Lower lobe of right lung (tissue), 2 donors: ENCODE data around the gene RNASE11. TPM values are rescaled to one million over a fixed set of nuclear protein-coding genes. Genes with fewer than 3 reads are reported as not detected.

ENCODE experiments used
- ATAC-seq, 2 donors: fragments of 200-7000 bp; cut with Tn5 transposase; one replicate each; pipeline ENCODE4 v1.9.1; 2020 to 2022; ENCODE audit warnings: mild to moderate bottlenecking in 2 of 2, moderate library complexity in 2 of 2
- DNase-seq: peaks from one replicate; pipeline ENCODE4 v3.0.0-alpha.2; 2020
- H3K27ac ChIP-seq: fragments of 200-600 bp; one replicate; pipeline ENCODE4 v1.8.0; 2022
- H3K27me3 ChIP-seq: fragments of 200-600 bp; one replicate; pipeline ENCODE4 v1.8.0; 2022; ENCODE audit warnings: low read depth
- H3K36me3 ChIP-seq: fragments of 200-600 bp; one replicate; pipeline ENCODE4 v1.8.0; 2022; ENCODE audit warnings: mild to moderate bottlenecking
- H3K4me1 ChIP-seq: fragments of 200-600 bp; one replicate; pipeline ENCODE4 v1.8.0; 2022
- H3K4me3 ChIP-seq: fragments of 200-600 bp; one replicate; pipeline ENCODE4 v1.8.0; 2022; ENCODE audit warnings: mild to moderate bottlenecking
- H3K9me3 ChIP-seq: fragments of 200-600 bp; one replicate; pipeline ENCODE4 v1.8.0; 2022
- intact Hi-C: fragments of 100-400 bp; cut with DNase I; formaldehyde crosslinking; loops from one replicate; pipeline ENCODE4 v1.11.0; 2022
- long read RNA-seq: library from polyadenylated mRNA; unstranded; transcript quantifications from one replicate; pipeline ENCODE4 v2.0.0, GENCODE V29; 2021
- total RNA-seq: library from RNA; stranded (reverse); fragmentation: NEBNext Ultra II Directional; extraction: Animal tissue kit (Norgen Biotek cat#: 25700); gene quantifications from one replicate; pipeline ENCODE4 v1.2.1, GENCODE V29; 2021
- TF ChIP-seq, protein P1 (sequence below): fragments of 200-600 bp; IDR thresholded peaks from one replicate; pipeline ENCODE4 v1.8.0; 2022; ENCODE audit warnings: antibody characterized with exemption, mild to moderate bottlenecking
- donor health status: DM: no; HTN: yes; CAD: no; lungs with severe emphysema.

The RNASE11 gene
- total RNA-seq: not detected
- long read RNA-seq: 0 reads

DNA sequence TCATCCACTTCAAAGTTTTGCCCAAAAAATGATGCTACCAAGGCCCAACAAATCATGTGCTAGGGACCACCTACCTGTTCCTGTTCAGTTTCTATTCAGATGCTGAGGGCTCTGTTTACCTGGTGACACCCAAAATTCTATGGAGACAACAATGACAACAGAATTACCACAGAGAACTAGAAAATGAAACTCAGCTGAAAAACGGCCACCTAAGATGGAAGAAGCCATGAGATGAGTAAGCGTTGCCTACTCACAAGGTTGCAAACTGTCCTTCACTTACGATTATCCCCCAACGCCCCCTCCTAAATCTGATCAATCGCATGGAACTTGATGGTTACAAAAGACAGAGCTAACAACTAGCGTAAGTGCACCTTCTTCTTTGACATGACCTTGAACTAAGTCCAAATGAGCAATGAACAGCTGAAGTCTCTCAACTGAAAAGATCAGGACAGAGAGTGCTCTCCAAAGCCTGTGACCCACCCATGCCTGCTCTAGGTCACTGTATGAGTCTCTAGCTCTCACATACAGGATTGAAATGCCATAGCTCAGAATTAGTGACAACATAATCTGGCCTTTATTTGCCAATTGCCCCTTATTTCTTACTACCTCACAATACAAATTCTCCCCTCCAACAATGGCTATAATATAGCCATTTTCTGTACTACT, at the start of gene RNASE11:
RNASE11 (minus strand) TSS at position 513 of the 666 bp plus-strand sequence.
- Histone ChIP-seq H3K9me3 (no peaks in the 10 kb centered on the region), H3K4me3 (no peak within 1 kb of the TSS), H3K27ac (no peak within 1 kb of the TSS), H3K36me3 (no peaks in the 10 kb centered on the region), H3K27me3 (peaks cover 3% of the 10 kb centered on the region), H3K4me1 (no peaks in the 10 kb centered on the region)
- no peak for ATAC-seq
- DNase-seq: no peak
- intact Hi-C loops: no loop called here
- TF ChIP-seq, protein P1, sequence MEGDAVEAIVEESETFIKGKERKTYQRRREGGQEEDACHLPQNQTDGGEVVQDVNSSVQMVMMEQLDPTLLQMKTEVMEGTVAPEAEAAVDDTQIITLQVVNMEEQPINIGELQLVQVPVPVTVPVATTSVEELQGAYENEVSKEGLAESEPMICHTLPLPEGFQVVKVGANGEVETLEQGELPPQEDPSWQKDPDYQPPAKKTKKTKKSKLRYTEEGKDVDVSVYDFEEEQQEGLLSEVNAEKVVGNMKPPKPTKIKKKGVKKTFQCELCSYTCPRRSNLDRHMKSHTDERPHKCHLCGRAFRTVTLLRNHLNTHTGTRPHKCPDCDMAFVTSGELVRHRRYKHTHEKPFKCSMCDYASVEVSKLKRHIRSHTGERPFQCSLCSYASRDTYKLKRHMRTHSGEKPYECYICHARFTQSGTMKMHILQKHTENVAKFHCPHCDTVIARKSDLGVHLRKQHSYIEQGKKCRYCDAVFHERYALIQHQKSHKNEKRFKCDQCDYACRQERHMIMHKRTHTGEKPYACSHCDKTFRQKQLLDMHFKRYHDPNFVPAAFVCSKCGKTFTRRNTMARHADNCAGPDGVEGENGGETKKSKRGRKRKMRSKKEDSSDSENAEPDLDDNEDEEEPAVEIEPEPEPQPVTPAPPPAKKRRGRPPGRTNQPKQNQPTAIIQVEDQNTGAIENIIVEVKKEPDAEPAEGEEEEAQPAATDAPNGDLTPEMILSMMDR: no peak

DNA sequence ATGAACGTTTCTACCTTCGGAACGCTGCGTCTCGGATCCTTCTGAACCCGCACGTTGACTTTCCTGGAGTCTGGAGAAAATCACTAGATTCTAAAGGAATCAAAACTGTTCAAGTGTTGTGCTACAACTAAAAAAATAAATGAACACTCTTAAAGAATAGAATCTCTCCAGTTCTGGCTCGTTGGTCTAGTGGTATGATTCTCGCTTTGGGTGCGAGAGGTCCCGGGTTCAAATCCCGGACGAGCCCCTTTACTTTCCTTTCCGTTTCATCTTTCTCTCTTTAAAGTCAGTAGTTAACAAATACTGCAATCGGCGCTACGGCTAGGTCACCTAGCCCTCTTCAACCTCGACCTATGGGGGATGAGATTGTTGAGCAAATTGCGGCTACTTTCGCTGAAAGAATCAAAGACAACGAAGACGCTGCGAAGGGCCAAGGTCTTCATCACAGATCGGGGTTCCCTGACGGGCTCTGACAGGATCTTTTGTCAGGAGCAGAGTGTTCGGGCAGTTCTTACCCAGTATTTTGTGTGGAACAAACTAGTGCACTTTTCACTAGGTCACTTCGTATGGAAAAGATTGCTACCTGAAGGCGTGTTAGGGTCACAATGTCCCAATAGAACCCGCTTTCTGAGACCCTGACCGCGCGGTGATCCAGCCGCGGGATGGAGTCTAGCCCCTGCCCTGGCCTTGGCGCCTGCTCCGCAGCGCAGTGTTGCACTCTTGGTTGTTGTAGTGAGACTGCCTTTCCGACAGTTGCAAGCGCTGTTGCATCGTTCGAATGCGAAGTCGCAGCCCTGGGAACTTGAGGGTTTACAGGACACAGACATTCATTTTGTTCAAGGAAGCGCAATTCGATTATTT, 45.3 kb upstream of the RNASE11 start:
- H3K4me3 ChIP-seq: peak overlapping the region; percentile 40

DNA sequence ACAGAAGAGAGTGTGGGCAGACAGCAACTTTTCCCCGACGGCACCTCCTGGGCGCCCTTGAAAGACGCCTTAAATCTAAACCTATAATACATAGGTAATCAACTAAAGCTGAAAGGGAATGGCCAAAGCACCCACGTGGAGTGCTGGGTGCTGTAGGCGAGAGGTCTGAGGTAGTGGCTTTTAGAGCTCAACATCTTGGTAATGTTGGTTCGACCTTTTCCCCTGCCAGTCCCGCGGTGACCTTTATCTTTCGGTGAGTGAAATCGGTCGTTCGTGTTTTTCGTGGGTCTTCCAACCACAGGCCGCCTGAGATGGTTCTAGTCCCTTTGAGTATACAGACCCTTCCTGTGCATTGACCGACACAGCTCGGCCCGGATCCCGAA, 44.6 kb upstream of the RNASE11 start:
- Histone ChIP-seq H3K4me1 (peaks cover 26% of the 10 kb centered on the region), H3K27ac (no peak overlapping the region), H3K36me3 (no peaks in the 10 kb centered on the region), H3K27me3 (peaks cover 52% of the 10 kb centered on the region), H3K4me3 (peak overlapping the region; percentile 40), H3K9me3 (no peaks in the 10 kb centered on the region)
- intact Hi-C loops: no loop called here
- DNase-seq: no peak
- TF ChIP-seq, protein P1: no peak
- ATAC-seq: peak in 1 of 2 donors; percentile 17

More for the DNA sequence above, 45.3 kb upstream of the RNASE11 start:
- Histone ChIP-seq H3K27ac (no peak overlapping the region), H3K36me3 (no peaks in the 10 kb centered on the region), H3K27me3 (peaks cover 58% of the 10 kb centered on the region), H3K9me3 (no peaks in the 10 kb centered on the region), H3K4me1 (peaks cover 26% of the 10 kb centered on the region)
- ATAC-seq: peak; percentile 63 to 84
- TF ChIP-seq, protein P1: no peak
- DNase-seq: no peak
- intact Hi-C loops: no loop called here

DNA sequence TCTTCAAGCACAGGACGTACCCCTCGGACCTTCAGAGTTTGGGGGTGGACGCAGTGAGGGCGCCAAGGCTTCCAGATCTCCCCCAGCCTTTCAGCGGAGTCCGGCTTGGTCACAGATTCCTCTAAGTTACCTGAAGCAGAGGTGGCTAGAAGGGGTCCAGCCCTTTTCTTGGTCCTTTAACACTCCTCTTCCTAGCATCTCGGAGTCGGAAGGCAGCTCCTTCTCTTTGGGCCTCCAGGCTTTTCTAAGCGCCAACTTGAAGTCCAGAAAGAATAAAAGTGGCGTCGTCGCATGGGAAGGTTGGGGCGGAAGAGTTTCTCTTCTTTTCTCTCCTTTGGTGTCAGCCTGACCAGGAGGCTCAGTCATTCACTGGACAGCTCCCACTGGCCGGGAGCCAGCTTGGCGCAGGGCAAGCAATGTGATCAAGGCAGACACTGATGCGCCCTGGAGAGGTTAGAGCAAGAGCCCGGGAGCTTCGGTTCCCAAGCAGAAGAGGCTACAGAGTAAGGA, 44.1 kb upstream of the RNASE11 start:
- Histone ChIP-seq H3K4me1 (peaks cover 26% of the 10 kb centered on the region), H3K27me3 (peaks cover 49% of the 10 kb centered on the region), H3K4me3 (peak overlapping the region; percentile 40), H3K36me3 (no peaks in the 10 kb centered on the region), H3K27ac (no peak overlapping the region), H3K9me3 (no peaks in the 10 kb centered on the region)
- peak; percentile 72 to 80 for ATAC-seq
- DNase-seq: peak; percentile 64
- TF ChIP-seq, protein P1: no peak
- intact Hi-C loops: no loop called here

DNA sequence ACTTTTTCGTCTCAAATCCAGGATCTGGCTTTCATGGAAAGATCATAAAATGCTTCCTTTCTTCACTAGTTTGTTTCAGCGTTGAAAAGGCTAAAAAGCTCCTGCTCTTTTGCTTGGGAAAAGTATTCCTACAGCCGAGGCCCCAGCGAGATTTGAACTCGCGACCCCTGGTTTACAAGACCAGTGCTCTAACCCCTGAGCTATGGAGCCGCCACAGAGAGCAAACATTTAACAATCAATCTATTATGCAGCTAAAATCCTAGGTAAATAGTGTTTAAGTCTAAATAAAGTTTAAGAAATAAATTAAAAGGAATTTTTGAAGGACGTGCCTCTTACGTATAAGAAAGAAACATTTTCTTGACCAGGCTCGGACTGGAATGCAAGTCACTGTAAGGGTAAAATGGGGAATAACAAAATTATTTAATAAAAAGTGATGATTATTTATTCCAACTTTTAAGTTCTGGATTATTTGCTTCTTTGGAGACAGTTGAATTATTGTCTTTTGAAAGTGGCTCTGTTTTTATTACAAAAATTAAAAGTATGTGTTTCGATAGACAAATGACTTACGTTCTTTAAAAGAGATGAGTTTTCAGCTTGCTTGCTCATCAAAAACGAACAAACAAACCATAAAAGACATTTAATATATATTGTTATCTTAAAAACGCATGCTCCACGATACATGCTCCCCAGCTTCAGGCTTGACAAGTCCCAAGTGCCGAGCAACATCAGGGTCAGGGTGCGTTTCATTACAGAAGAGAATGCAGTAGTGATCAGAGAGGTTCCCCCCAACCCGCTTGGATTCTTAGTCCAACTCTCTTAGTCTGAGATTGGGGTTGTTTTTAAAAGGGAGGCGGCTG, 43.5 kb upstream of the RNASE11 start:
- DNase-seq (no peak), ATAC-seq (peak; percentile 44 to 85)
- Histone ChIP-seq H3K27ac (no peak overlapping the region), H3K27me3 (peaks cover 43% of the 10 kb centered on the region), H3K4me3 (peak overlapping the region; percentile 40), H3K36me3 (no peaks in the 10 kb centered on the region), H3K9me3 (no peaks in the 10 kb centered on the region), H3K4me1 (peaks cover 26% of the 10 kb centered on the region)
- TF ChIP-seq, protein P1: no peak
- intact Hi-C loops: no loop called here
